ENCODE measurements around the gene MINAR1. TPM values are rescaled to one million over a fixed set of nuclear protein-coding genes. Genes with fewer than 3 reads are reported as not detected.

Gene MINAR1
- polyA plus RNA-seq, 1 donor (not counting 4 experiments of a cell fraction or from before 2014, with no cell fraction given), result 0.13 TPM

- H3K9ac ChIP-seq (ENCODE audit: control insufficient read depth, extremely low read depth, insufficient read depth, low read length), result no peak overlapping the region
- no peaks in the 10 kb centered on the region for H3K4me1 ChIP-seq (ENCODE audit: control insufficient read depth, extremely low read depth, insufficient read depth, low read length)
- no peak overlapping the region for H3K4me2 ChIP-seq (ENCODE audit: control insufficient read depth, extremely low read depth, insufficient read depth, low read depth, low read length)
- no peaks in the 10 kb centered on the region for H3K9me3 ChIP-seq (ENCODE audit: control insufficient read depth, low read depth, low read length)
- no peaks in the 10 kb centered on the region for H3K36me3 ChIP-seq (ENCODE audit: control insufficient read depth in 2 of 2, extremely low read depth in 1 of 2, insufficient read depth in 2 of 2, low read length in 2 of 2)
- no peak overlapping the region for H3K4me3 ChIP-seq (ENCODE audit: control insufficient read depth in 2 of 3, extremely low read depth in 1 of 3, insufficient read depth in 2 of 3, low read depth in 1 of 3, low read length in 3 of 3)
- DNase-seq (ENCODE audit: low read depth, low spot score) (no peak), FAIRE-seq (no peak)
- no peaks in the 10 kb centered on the region for H4K20me1 ChIP-seq (ENCODE audit: control insufficient read depth, extremely low read depth, insufficient read depth, low read length)
- H3K9me1 ChIP-seq (ENCODE audit: control insufficient read depth, extremely low read depth, insufficient read depth, low read length), result no peaks in the 10 kb centered on the region
- H2AFZ ChIP-seq (ENCODE audit: control insufficient read depth, low read length), result no peak overlapping the region
- TF ChIP-seq EZH2 (IDR thresholded peaks at IDR 0.05; ENCODE audit: low read length), result no peak
- TF ChIP-seq, protein P1, sequence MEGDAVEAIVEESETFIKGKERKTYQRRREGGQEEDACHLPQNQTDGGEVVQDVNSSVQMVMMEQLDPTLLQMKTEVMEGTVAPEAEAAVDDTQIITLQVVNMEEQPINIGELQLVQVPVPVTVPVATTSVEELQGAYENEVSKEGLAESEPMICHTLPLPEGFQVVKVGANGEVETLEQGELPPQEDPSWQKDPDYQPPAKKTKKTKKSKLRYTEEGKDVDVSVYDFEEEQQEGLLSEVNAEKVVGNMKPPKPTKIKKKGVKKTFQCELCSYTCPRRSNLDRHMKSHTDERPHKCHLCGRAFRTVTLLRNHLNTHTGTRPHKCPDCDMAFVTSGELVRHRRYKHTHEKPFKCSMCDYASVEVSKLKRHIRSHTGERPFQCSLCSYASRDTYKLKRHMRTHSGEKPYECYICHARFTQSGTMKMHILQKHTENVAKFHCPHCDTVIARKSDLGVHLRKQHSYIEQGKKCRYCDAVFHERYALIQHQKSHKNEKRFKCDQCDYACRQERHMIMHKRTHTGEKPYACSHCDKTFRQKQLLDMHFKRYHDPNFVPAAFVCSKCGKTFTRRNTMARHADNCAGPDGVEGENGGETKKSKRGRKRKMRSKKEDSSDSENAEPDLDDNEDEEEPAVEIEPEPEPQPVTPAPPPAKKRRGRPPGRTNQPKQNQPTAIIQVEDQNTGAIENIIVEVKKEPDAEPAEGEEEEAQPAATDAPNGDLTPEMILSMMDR (optimal IDR thresholded peaks at IDR 0.05 in 1 of 3, IDR thresholded peaks at IDR 0.05 in 1 of 3, conservative IDR thresholded peaks at IDR 0.05 in 1 of 3; ENCODE audit: extremely low read depth in 1 of 3, insufficient read depth in 2 of 3, low read length in 3 of 3), result no peak
- dilution Hi-C loops (cut with MboI; ENCODE audit: extremely low pct_ligation_motif_present, low sequenced_read_pairs), result no loop called here
- no peak overlapping the region for H3K27ac ChIP-seq (ENCODE audit: control insufficient read depth, insufficient read depth, low read length)
- H3K79me2 ChIP-seq (ENCODE audit: control insufficient read depth, insufficient read depth, low read length), result no peaks in the 10 kb centered on the region
- H3K27me3 ChIP-seq (ENCODE audit: control insufficient read depth, extremely low read depth, insufficient read depth, low read length), result peaks cover 5% of the 10 kb centered on the region
These were observed 14.9 kb downstream of the MINAR1 start for GRCh38 chr15:79447060-79447459.

DNA sequence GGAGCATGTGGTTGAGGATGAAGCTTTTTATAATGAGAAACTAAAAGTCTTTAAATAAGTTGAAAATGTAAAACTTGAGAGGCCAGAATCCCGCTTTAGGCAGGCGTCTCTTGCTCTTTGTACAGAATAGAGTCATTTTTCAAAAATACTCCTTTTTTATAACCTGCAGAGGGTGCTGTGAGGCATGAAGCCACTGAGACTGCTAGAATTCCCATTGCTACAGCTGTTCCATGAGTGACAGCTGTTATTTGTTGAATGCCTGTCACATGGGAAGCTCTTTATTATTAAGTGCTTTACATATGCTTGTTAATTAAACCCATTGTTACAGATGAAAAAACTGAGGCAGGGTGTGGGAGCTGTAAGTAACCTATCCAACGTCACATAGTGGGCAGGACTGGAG is 18.5 kb downstream of the MINAR1 start:
- H3K27me3 ChIP-seq (ENCODE audit: control insufficient read depth, extremely low read depth, insufficient read depth, low read length), result peaks cover 5% of the 10 kb centered on the region
- dilution Hi-C loops (cut with MboI; ENCODE audit: extremely low pct_ligation_motif_present, low sequenced_read_pairs), result no loop called here
- H3K27ac ChIP-seq (ENCODE audit: control insufficient read depth, insufficient read depth, low read length), result no peak overlapping the region
- TF ChIP-seq EZH2 (IDR thresholded peaks at IDR 0.05; ENCODE audit: low read length), result no peak
- TF ChIP-seq, protein P1 (optimal IDR thresholded peaks at IDR 0.05 in 1 of 3, IDR thresholded peaks at IDR 0.05 in 1 of 3, conservative IDR thresholded peaks at IDR 0.05 in 1 of 3; ENCODE audit: extremely low read depth in 1 of 3, insufficient read depth in 2 of 3, low read length in 3 of 3), result peak in 2 of 3 experiments; percentile 12 to 25
- H3K9me1 ChIP-seq (ENCODE audit: control insufficient read depth, extremely low read depth, insufficient read depth, low read length), result no peaks in the 10 kb centered on the region
- H2AFZ ChIP-seq (ENCODE audit: control insufficient read depth, low read length), result no peak overlapping the region
- DNase-seq (ENCODE audit: low read depth, low spot score), result no peak
- FAIRE-seq, result no peak
- H3K36me3 ChIP-seq (ENCODE audit: control insufficient read depth in 2 of 2, extremely low read depth in 1 of 2, insufficient read depth in 2 of 2, low read length in 2 of 2), result no peaks in the 10 kb centered on the region
- H3K4me2 ChIP-seq (ENCODE audit: control insufficient read depth, extremely low read depth, insufficient read depth, low read depth, low read length), result no peak overlapping the region
- no peaks in the 10 kb centered on the region for H3K4me1 ChIP-seq (ENCODE audit: control insufficient read depth, extremely low read depth, insufficient read depth, low read length)
- no peak overlapping the region for H3K4me3 ChIP-seq (ENCODE audit: control insufficient read depth in 2 of 3, extremely low read depth in 1 of 3, insufficient read depth in 2 of 3, low read depth in 1 of 3, low read length in 3 of 3)
- H3K9ac ChIP-seq (ENCODE audit: control insufficient read depth, extremely low read depth, insufficient read depth, low read length), result no peak overlapping the region
- H4K20me1 ChIP-seq (ENCODE audit: control insufficient read depth, extremely low read depth, insufficient read depth, low read length), result no peaks in the 10 kb centered on the region
- H3K79me2 ChIP-seq (ENCODE audit: control insufficient read depth, insufficient read depth, low read length), result no peaks in the 10 kb centered on the region
- H3K9me3 ChIP-seq (ENCODE audit: control insufficient read depth, low read depth, low read length), result no peaks in the 10 kb centered on the region
